ENCODE data around the gene SASS6. TPM values are rescaled to one million over a fixed set of nuclear protein-coding genes. Genes with fewer than 3 reads are reported as not detected.

SASS6 gene
- total and polyA plus RNA-seq, 9 of the 15 experiments (the other 6 are each of a cell fraction or from before 2014, with no cell fraction given), result 11.6 to 34.1 (median 18.0) TPM

- no peak for TF ChIP-seq MCM3 (IDR thresholded peaks at IDR 0.05)
- TF ChIP-seq HDAC1 (IDR thresholded peaks at IDR 0.05), result no peak
- TF ChIP-seq IRF2 (CRISPR knock-in tag; IDR thresholded peaks at IDR 0.05), result no peak
Observed at GRCh38 chr1:100147875-100148274, 15.1 kb upstream of the SASS6 start (continued).

GRCh38 chr1:100146958-100147357 is 14.2 kb upstream of the SASS6 start:
- Histone ChIP-seq H4K20me1 (replicated peaks; ENCODE audit: control insufficient read depth, insufficient read depth, low read length) (no peaks in the 10 kb centered on the region), H3K9me1 (ENCODE audit: control insufficient read depth, insufficient read depth, low read length) (no peaks in the 10 kb centered on the region), H3K27me3 (ENCODE audit: control insufficient read depth in 2 of 2, insufficient read depth in 2 of 2, low read length in 2 of 2) (no peaks in the 10 kb centered on the region), H3K4me1 (replicated peaks in 1 of 2; ENCODE audit: control insufficient read depth in 2 of 2, insufficient read depth in 2 of 2, low read length in 2 of 2) (peaks cover 0 to 8% of the 10 kb centered on the region in 2 experiments; a peak in 2 of 5 replicates), H3K27ac (ENCODE audit: extremely low read depth, low read depth, low read length) (no peak overlapping the region), H2AFZ (ENCODE audit: low read depth, low read length) (no peak overlapping the region), H3K9ac (ENCODE audit: insufficient read depth in 1 of 2, low read depth in 2 of 2, low read length in 2 of 2) (no peak overlapping the region), H3K4me3 (no peak overlapping the region), H3K9me3 (replicated peaks; ENCODE audit: control insufficient read depth, insufficient read depth, low read depth, low read length) (no peaks in the 10 kb centered on the region), H3K4me2 (ENCODE audit: insufficient read depth, low read length) (no peak overlapping the region), H3K36me3 (ENCODE audit: control insufficient read depth, insufficient read depth, low read length) (peaks cover 76% of the 10 kb centered on the region), H3K79me2 (ENCODE audit: control insufficient read depth, insufficient read depth, low read length) (no peaks in the 10 kb centered on the region)
- no peak for FAIRE-seq
- intact Hi-C loops (cut with micrococcal nuclease) (no loop called here), in situ Hi-C loops (cut with MboI) (no loop called here)
- 95% methylated on average over 1 of the region's 1 CpG for WGBS (ENCODE audit: insufficient coverage, low coverage, missing lambda C conversion rate)
- POLR2A ChIA-PET, result no interaction called here
- TF ChIP-seq ZNF318 (IDR thresholded peaks at IDR 0.05; ENCODE audit: borderline replicate concordance in 1 of 2, low read depth in 1 of 2) (no peak), MAFK (IDR thresholded peaks at IDR 0.05; ENCODE audit: low read length) (peak; percentile 13; the same call in 1 of the 2 replicates), C11orf30 (IDR thresholded peaks at IDR 0.05; ENCODE audit: low read depth) (peak; percentile 54; the same call in 1 of the 2 replicates), NFXL1 (CRISPR knock-in tag; IDR thresholded peaks at IDR 0.05) (no peak), MAFG (tag; conservative IDR thresholded peaks at IDR 0.05) (0 out of 2 replicates have a peak, but pooled peaks have one; percentile 28), MYC (IDR thresholded peaks at IDR 0.05; ENCODE audit: low read depth, low read length) (no peak), MYC (CRISPR knock-in tag; IDR thresholded peaks at IDR 0.05; ENCODE audit: borderline replicate concordance, low read depth) (no peak), ZNF197 (CRISPR knock-in tag; IDR thresholded peaks at IDR 0.05; ENCODE audit: low read depth) (no peak), ZNF316 (IDR thresholded peaks at IDR 0.05) (peak; percentile 75), MAFF (IDR thresholded peaks at IDR 0.05; ENCODE audit: low read length) (0 out of 2 replicates have a peak, but pooled peaks have one; percentile 22)
- no peak for ATAC-seq
- CTCF ChIA-PET (ENCODE audit: low intra/inter-chr PET ratio), result no interaction called here
- DNase-seq (ENCODE audit: extremely low read depth in 1 of 4, low spot score in 3 of 4), result no peak
- BruUV-seq (replicated peaks), result no TSS peak

Data from K562 (cell line).